ENCODE measurements around the gene HDHD3.

HDHD3 gene

GRCh38 chr9:113361304-113362018, 15.3 kb downstream of the HDHD3 start:
- DNase-seq: no peak

- no peak for DNase-seq
Measured at GRCh38 chr9:113360242-113360842, 16.4 kb downstream of the HDHD3 start.

GRCh38 chr9:113359385-113359784, 17.4 kb downstream of the HDHD3 start:
- DNase-seq: no peak

- DNase-seq: no peak
Measured at GRCh38 chr9:113356686-113357292, 20.0 kb downstream of the HDHD3 start.

- DNase-seq: no peak
Measured at GRCh38 chr9:113355040-113355596, 21.7 kb downstream of the HDHD3 start.

GRCh38 chr9:113352411-113352810, 24.4 kb downstream of the HDHD3 start:
- no peak for DNase-seq

GRCh38 chr9:113352006-113352405, 24.8 kb downstream of the HDHD3 start:
- DNase-seq: no peak

- no peak for DNase-seq
Measured at GRCh38 chr9:113350937-113351336, 25.8 kb downstream of the HDHD3 start.

- DNase-seq: no peak
Measured at GRCh38 chr9:113350107-113350661, 26.6 kb downstream of the HDHD3 start.

GRCh38 chr9:113349445-113350094, 27.2 kb downstream of the HDHD3 start, which contains the start of gene BSPRY:
BSPRY (plus strand) TSS chr9:113349541; CDS start chr9:113349580, 39 bp downstream.
- DNase-seq: peak; percentile 70

- DNase-seq: no peak
Measured at GRCh38 chr9:113349066-113349444, 27.7 kb downstream of the HDHD3 start.

GRCh38 chr9:113348437-113348836, 28.3 kb downstream of the HDHD3 start:
- no peak for DNase-seq

- no peak for DNase-seq
Measured at GRCh38 chr9:113345671-113346070, 31.1 kb downstream of the HDHD3 start.

GRCh38 chr9:113345190-113345589, 31.6 kb downstream of the HDHD3 start:
- no peak for DNase-seq

GRCh38 chr9:113343732-113344231, 33.0 kb downstream of the HDHD3 start:
- DNase-seq: no peak

- no peak for DNase-seq
Measured at GRCh38 chr9:113341712-113342410, 34.9 kb downstream of the HDHD3 start.

- DNase-seq: peak; percentile 93
Measured at GRCh38 chr9:113340011-113340699, 36.6 kb downstream of the HDHD3 start, which contains the start of gene WDR31. WDR31 (minus strand) TSS chr9:113340275; CDS start chr9:113332022, 8,253 bp downstream.

GRCh38 chr9:113337714-113338113, 39.1 kb downstream of the HDHD3 start:
- DNase-seq: no peak

GRCh38 chr9:113331780-113332179, 45.0 kb downstream of the HDHD3 start:
- no peak for DNase-seq

GRCh38 chr9:113328045-113328782, 48.6 kb downstream of the HDHD3 start:
- DNase-seq: no peak

GRCh38 chr9:113326230-113326629, 50.6 kb downstream of the HDHD3 start:
- no peak for DNase-seq
